Urinary bladder (tissue), 4 donors: ENCODE data around the gene CTPS2. TPM values are rescaled to one million over a fixed set of nuclear protein-coding genes. Genes with fewer than 3 reads are reported as not detected.
"Not testable (repeated sequence)": the region's sequence is repeated elsewhere in the genome, so short reads cannot be mapped to it uniquely, and the experiment has no call there.

Experiments
- DNase-seq: peaks from one replicate; pipeline ENCODE4 v3.0.0-alpha.2; 2015; ENCODE audit errors: extremely low spot score
- H3K27ac ChIP-seq: one replicate; pipeline ENCODE4 v1.5.1; 2013; ENCODE audit warnings: low read depth, mild to moderate bottlenecking, moderate library complexity
- H3K36me3 ChIP-seq: one replicate; pipeline ENCODE4 v1.6.1; 2013; ENCODE audit warnings: mild to moderate bottlenecking, moderate library complexity; ENCODE audit not compliant: insufficient read depth
- H3K4me1 ChIP-seq: one replicate; pipeline ENCODE4 v1.6.1; 2013; ENCODE audit warnings: mild to moderate bottlenecking, moderate library complexity; ENCODE audit not compliant: insufficient read depth
- H3K4me3 ChIP-seq: one replicate; pipeline ENCODE4 v1.5.1; 2013; ENCODE audit warnings: low read depth, low read length
- WGBS: extraction: QIAGEN DNeasy Blood & Tissue Kit; methylation state at CpG from one replicate; pipeline ENCODE4 v1.1.7; 2013; 5-methylcytosine and 5-hydroxymethylcytosine counted together
- polyA plus RNA-seq: library from polyadenylated mRNA; stranded (reverse); fragments of 200-250 nt; gene quantifications from one replicate; pipeline ENCODE4 v1.2.3, GENCODE V29; 2013
- small RNA-seq: library from RNA; depleted of rRNA; stranded (forward); fragments of <200 nt; gene quantifications from one replicate; pipeline ENCODE3, GENCODE V24; 2014
- total RNA-seq: library from RNA; depleted of rRNA; stranded (reverse); fragments of >200 nt; gene quantifications from one replicate; pipeline ENCODE4 v1.2.3, GENCODE V29; 2014
- donor health status: healthy with polysubstance abuse.
- donor health status: healthy.

The CTPS2 gene
- total and polyA plus RNA-seq, 2 donors, result 9.9 to 38.8 TPM

DNA sequence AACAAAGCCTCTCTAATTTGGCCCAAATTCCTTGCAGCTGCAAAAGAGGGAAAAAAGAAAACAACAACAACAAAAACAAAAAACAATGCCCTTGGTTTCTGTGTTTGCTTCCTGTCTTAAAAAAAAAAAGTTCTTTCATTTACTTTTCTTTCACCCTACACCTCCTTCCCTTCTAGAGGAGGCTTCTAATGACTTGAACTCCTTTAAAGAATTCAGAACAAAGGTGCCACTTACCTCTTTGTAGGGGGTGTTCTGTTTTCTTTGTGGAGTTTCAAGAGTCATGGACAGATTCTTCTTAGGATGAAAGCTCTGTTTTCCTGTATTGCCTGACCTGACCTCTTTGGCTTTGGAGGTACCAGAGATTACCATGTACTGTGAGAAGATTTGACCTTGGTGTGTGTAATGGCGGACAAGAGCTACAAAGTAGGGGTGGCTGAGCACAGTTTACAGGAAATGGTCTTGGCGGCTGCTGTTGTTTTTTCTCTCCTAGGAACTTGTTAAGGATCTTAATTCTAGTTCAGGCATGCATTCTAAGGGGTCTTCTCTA, 134.9 kb downstream of the CTPS2 start:
- 86% methylated on average over 2 of the region's 2 CpGs for WGBS
- Histone ChIP-seq H3K4me3 (no peak overlapping the region), H3K4me1 (no peaks in the 10 kb centered on the region), H3K36me3 (no peaks in the 10 kb centered on the region), H3K27ac (no peak overlapping the region)
- no peak for DNase-seq

DNA sequence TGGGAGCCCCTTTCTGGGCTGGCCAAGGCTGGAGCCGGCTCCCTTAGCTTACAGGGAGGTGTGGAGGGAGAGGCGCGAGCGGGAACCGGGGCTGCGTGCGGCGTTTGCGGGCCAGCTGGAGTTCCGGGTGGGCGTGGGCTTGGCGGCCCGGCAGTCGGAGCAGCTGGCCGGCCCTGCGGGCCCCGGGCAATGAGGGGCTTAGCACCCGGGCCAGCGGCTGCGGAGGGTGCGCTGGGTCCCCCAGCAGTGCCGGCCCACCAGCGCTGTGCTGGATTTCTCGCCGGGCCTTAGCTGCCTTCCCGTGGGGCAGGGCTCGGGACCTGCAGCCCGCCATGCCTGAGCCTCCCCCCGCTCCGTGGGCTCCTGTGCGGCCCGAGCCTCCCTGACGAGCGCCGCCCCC, 137.1 kb downstream of the CTPS2 start:
- H3K4me1 ChIP-seq, H3K27ac ChIP-seq, H3K36me3 ChIP-seq, DNase-seq, H3K4me3 ChIP-seq: not testable (repeated sequence)
- WGBS, result over 99% methylated on average over 35 of the region's 35 CpGs

- DNase-seq, result no peak
- Histone ChIP-seq H3K4me3 (no peak overlapping the region), H3K27ac (no peak overlapping the region), H3K36me3 (no peaks in the 10 kb centered on the region), H3K4me1 (no peaks in the 10 kb centered on the region)
- 86% methylated on average over 1 of the region's 1 CpG for WGBS
Observed at GRCh38 chrX:16573781-16574180, 138.7 kb downstream of the CTPS2 start.

DNA sequence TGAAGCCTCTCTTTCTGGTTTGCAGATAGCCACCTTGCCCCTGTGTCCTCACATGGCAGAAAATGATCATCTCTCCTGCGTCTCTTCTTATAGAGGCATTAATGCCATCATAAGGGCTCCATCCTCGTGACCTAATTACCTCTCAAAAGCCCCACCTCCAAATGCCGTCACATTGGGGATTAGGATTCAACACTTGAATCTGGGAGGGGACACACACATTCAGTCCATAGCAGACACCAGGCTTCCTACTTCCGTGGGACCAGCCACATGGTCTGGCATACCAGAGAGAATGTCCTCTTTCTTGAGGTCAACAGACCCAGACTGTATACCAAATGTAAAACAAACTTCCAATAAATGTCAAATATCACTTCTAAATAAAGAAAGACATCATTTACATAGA, 144.8 kb downstream of the CTPS2 start:
- 85% methylated on average over 4 of the region's 4 CpGs for WGBS

GRCh38 chrX:16566571-16566970, 145.9 kb downstream of the CTPS2 start:
- no peaks in the 10 kb centered on the region for H3K4me1 ChIP-seq
- no peak for DNase-seq
- WGBS, result 69% methylated on average over 3 of the region's 3 CpGs
- no peaks in the 10 kb centered on the region for H3K36me3 ChIP-seq
- H3K27ac ChIP-seq, result no peak overlapping the region
- H3K4me3 ChIP-seq, result no peak overlapping the region

More for the DNA sequence above, 144.8 kb downstream of the CTPS2 start:
- no peak overlapping the region for H3K27ac ChIP-seq
- no peaks in the 10 kb centered on the region for H3K36me3 ChIP-seq
- DNase-seq, result no peak
- H3K4me1 ChIP-seq, result no peaks in the 10 kb centered on the region
- no peak overlapping the region for H3K4me3 ChIP-seq

DNA sequence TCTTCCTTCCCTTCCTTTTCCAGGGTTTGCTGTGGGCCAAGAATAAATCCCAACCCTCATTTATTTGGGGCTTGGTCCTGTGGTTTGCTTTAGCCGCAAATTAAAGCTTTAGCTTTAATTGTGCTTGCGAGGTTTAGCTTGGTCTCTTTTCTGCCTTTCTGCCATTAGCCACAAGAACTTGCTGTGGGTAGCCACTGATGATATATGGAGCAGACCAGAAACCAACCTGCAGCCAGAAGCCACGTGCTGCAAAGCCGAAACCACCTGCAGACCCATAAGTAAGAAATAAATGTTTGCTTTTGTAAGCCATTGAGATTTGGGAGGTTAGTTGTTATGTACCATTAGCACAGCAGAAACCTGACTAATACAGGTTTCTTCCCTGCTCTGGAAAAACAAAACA, 152.3 kb downstream of the CTPS2 start:
- no peak overlapping the region for H3K27ac ChIP-seq
- H3K36me3 ChIP-seq, result no peaks in the 10 kb centered on the region
- no peak for DNase-seq
- WGBS, result 94% methylated on average over 4 of the region's 4 CpGs
- no peaks in the 10 kb centered on the region for H3K4me1 ChIP-seq
- no peak overlapping the region for H3K4me3 ChIP-seq

DNA sequence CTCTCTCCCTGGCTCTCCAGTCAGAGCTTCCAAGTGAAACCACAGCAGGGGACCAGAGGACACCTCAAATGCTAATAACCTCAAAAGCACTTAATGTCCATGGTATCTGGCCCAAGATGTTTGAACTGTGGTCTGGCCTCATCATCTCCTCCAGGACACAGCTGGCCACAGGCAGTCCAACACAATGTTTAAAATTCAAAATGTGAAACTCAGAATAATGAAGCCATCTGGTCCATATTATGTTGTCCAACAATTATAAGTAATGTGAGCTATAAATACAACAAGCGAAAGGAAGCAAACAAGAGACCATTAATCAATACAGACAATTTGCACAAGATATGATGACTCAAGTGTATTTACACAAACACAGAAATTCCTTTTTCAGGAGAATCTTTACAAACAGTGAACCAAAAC, 153.3 kb downstream of the CTPS2 start:
- H3K4me3 ChIP-seq, result no peak overlapping the region

DNA sequence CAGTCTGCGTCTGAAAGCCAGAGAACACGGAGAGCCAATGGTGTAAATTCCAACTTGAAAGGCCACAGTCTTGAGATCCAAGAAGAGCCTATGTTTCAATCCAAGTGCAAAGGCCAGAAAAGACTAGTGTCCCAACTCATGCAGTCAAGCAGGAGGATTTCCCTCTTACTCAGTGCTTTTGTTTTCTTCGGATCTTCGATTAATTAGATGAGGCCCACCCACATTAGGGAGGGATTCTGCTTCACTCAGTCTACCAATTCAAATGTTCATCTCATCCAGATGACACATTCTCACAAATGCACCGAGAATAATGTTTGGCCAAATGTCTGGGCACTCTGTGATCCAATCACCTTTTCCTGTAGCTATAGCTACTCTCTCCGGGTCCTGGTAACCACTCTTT, 154.0 kb downstream of the CTPS2 start:
- no peak overlapping the region for H3K4me3 ChIP-seq
- H3K27ac ChIP-seq, result no peak overlapping the region
- WGBS, result 72% methylated on average over 6 of the region's 6 CpGs
- no peak for DNase-seq
- H3K36me3 ChIP-seq, result no peaks in the 10 kb centered on the region
- no peaks in the 10 kb centered on the region for H3K4me1 ChIP-seq

More for the DNA sequence above, 153.3 kb downstream of the CTPS2 start:
- Histone ChIP-seq H3K27ac (no peak overlapping the region), H3K36me3 (no peaks in the 10 kb centered on the region), H3K4me1 (no peaks in the 10 kb centered on the region)
- DNase-seq, result no peak
- WGBS, result 59% methylated on average over 1 of the region's 1 CpG

DNA sequence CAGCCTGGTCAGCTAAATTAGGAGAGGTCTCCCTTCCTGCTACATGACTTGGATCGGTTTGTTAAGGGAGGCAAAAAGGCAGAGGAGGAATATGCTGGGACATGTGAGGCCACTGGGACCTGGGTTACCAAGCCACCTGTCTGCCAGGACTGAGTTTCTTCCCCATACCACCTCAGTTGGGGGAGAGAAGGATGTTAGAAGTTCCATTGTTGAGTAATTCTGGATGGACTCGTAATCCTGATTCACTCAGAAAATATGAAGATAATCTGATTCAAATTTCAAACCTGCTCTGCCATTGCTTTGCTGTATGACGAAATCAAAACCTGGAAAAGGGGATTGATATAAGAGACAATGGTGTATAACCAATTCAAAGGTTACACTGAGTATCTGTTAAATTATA, 159.9 kb downstream of the CTPS2 start:
- WGBS, result 89% methylated on average over 3 of the region's 3 CpGs
- DNase-seq, result no peak

GRCh38 chrX:16547644-16548043, 164.8 kb downstream of the CTPS2 start:
- H3K4me3 ChIP-seq, result no peak overlapping the region
- no peak overlapping the region for H3K27ac ChIP-seq
- 78% methylated on average over 1 of the region's 1 CpG for WGBS
- H3K4me1 ChIP-seq, result no peaks in the 10 kb centered on the region
- no peak for DNase-seq
- no peaks in the 10 kb centered on the region for H3K36me3 ChIP-seq

More for the DNA sequence above, 159.9 kb downstream of the CTPS2 start:
- no peaks in the 10 kb centered on the region for H3K4me1 ChIP-seq
- no peaks in the 10 kb centered on the region for H3K36me3 ChIP-seq
- H3K4me3 ChIP-seq, result no peak overlapping the region
- no peak overlapping the region for H3K27ac ChIP-seq

DNA sequence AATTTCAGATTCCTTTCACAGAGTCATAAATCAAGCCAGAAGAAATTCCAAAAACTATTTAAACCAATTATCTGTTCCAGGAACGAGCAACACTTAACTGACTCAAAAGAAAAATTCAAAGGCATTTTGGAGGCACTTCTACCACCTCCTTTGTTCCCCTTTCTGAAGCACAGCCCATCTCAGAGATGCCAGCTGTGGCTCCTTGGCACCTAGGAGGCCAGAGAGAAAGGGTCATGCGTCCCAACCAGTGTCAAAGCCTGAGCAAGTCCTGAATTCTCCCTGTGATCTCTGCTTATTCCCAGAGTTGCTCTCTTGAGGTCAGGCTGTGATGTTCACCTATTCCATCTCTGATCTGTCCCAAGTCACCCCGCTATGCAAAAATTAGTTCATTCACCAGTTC, 167.5 kb downstream of the CTPS2 start:
- Histone ChIP-seq H3K36me3 (no peaks in the 10 kb centered on the region), H3K4me1 (no peaks in the 10 kb centered on the region), H3K27ac (no peak overlapping the region), H3K4me3 (no peak overlapping the region)
- DNase-seq, result no peak
- 80% methylated on average over 3 of the region's 3 CpGs for WGBS

Small RNAs within 50 kb of the gene (small RNA-seq; reads per million reads assigned to genes)
- gene MIR548AM, result not detected

Other genes with a start within 250 kb of the CTPS2 start
- gene S100G, start 62.5 kb downstream of the CTPS2 start, total RNA-seq, result not detected
- gene S100G, start 62.5 kb downstream of the CTPS2 start, polyA plus RNA-seq, result not detected
- 29.9 TPM for gene SYAP1, start 6.9 kb upstream of the CTPS2 start, total RNA-seq
- gene SYAP1, start 6.9 kb upstream of the CTPS2 start, polyA plus RNA-seq, result 9.5 TPM
- gene TXLNG, start 73.8 kb upstream of the CTPS2 start, total RNA-seq, result 12.2 TPM
- 8.5 TPM for gene TXLNG, start 73.8 kb upstream of the CTPS2 start, polyA plus RNA-seq
- 128 TPM for gene RBBP7, start 157.7 kb upstream of the CTPS2 start, total RNA-seq
- gene RBBP7, start 157.7 kb upstream of the CTPS2 start, polyA plus RNA-seq, result 121 TPM
- gene REPS2, start 234.0 kb upstream of the CTPS2 start, total RNA-seq, result 15.6 TPM
- 1.3 TPM for gene REPS2, start 234.0 kb upstream of the CTPS2 start, polyA plus RNA-seq